OCI-LY3 (cell line): Measurements from ENCODE around the gene ZNF318.
A peak's percentile ranks its signal among the peaks of the same experiment; 100 is the strongest.

Experiments used
- H2AFZ ChIP-seq: fragments of 200-600, 300-600 bp; shearing (Covaris generic); 2 replicates; pipeline ENCODE4 v1.6.0; 2014; ENCODE audit warnings: antibody characterized with exemption, low read depth, low read length
- H3K27ac ChIP-seq: fragments of 200-600, 300-600 bp; sonication (generic); 2 replicates; pipeline ENCODE4 v1.5.1; 2014; ENCODE audit warnings: mild to moderate bottlenecking, low read length, moderate library complexity, mixed read lengths
- H3K27me3 ChIP-seq: fragments of 200-600, 300-600 bp; sonication (generic); 2 replicates; pipeline ENCODE4 v1.6.1; 2014; ENCODE audit warnings: low read depth, low read length, mixed read lengths
- H3K36me3 ChIP-seq: fragments of 200-600, 300-600 bp; sonication (generic); replicated peaks from 2 replicates; pipeline ENCODE3; 2014; ENCODE audit warnings: low read depth, low read length, mixed read lengths
- H3K4me1 ChIP-seq: fragments of 300-600, 200-600 bp; sonication (generic); 2 replicates; pipeline ENCODE4 v1.6.1; 2014; ENCODE audit warnings: low read length, mixed read lengths
- H3K4me2 ChIP-seq: fragments of 200-600, 300-600 bp; sonication (generic); 2 replicates; pipeline ENCODE4 v1.6.1; 2014; ENCODE audit warnings: low read length, mixed read lengths
- H3K4me3 ChIP-seq: fragments of 300-600, 200-600 bp; sonication (generic); 2 replicates; pipeline ENCODE4 v1.5.1; 2014; ENCODE audit warnings: antibody characterized with exemption, mild to moderate bottlenecking, low read length, moderate library complexity
- H3K79me2 ChIP-seq: fragments of 300-600, 200-600 bp; shearing (Covaris generic); 2 replicates; pipeline ENCODE4 v1.6.1; 2014; ENCODE audit warnings: mild to moderate bottlenecking, low read length, mixed read lengths
- H3K9ac ChIP-seq: fragments of 300-600, 200-600 bp; shearing (Covaris generic); 2 replicates; pipeline ENCODE4 v1.6.0; 2014; ENCODE audit warnings: mild to moderate bottlenecking, low read length, moderate library complexity
- H3K9me3 ChIP-seq: fragments of 200-600, 300-600 bp; shearing (Covaris generic); 2 replicates; pipeline ENCODE4 v1.6.1; 2014; ENCODE audit warnings: low read length, mixed read lengths; ENCODE audit not compliant: insufficient read depth
- H4K20me1 ChIP-seq: fragments of 200-600, 300-600 bp; sonication (generic); 2 replicates; pipeline ENCODE4 v1.6.1; 2016; ENCODE audit warnings: low read length, mixed read lengths; ENCODE audit not compliant: insufficient read depth
- EZH2phosphoT487 ChIP-seq: fragments of 200-600 bp; shearing (Covaris generic); IDR thresholded peaks from 2 replicates; pipeline ENCODE4 v1.6.1; 2018; ENCODE audit warnings: antibody characterized with exemption, mixed run types, low read depth
- TF ChIP-seq, protein P1 (sequence below): fragments of 200-600, 300-600 bp; sonication (generic); IDR thresholded peaks from 2 replicates; pipeline ENCODE4 v1.5.1; 2014; ENCODE audit warnings: antibody characterized with exemption, low read length, low read depth

Gene ZNF318

DNA sequence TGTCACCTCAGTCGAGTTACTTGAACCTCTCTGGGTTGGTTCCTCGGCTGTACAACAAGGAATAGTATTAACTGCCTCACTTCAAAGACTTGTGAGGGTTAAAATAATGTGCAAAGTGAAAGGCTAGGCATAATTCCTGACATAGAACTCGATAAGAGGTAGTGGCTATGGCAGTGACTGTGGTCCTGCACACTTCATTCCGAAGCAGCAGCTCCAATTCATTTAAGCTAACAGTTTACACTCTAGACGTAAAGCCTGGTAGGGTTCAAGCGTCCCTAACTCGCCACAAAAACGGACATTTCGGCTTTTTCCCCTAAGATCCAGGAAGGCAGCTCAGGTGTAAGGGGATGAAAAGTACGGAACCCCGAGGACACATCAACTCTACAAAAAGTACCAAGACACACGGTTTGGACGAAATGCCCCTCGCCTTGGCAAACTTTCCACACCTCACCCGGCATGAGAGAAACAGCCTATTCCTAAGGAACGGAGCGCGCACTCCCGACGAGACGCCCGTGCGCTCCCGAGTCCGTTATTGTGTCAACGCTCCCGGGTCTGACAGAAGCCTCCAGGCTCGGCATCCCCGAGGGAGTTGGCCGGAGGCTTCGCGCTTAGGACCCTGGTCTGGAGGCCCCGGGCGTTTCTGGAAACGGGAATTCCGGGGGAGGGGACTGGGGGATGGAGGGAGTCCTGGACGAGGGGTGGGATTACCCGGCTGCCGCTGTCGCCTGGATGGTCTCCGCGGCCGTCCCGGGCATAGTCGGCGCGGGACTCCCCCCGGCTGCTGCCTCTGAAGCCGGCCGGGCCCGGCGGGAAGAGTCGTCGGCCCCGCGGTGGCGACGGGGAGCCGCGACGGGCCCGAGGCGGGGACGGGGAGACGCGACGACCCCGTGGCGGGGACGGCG lies 937 bp downstream of the ZNF318 start:
- Histone ChIP-seq H3K27ac (peak overlapping the region; percentile 61), H3K79me2 (peaks cover 48% of the 10 kb centered on the region), H3K9me3 (no peaks in the 10 kb centered on the region), H3K9ac (peak overlapping the region; percentile 93), H3K27me3 (no peaks in the 10 kb centered on the region), H2AFZ (no peak overlapping the region), H3K36me3 (peaks cover 30% of the 10 kb centered on the region), H3K4me2 (peak overlapping the region; percentile 88), H4K20me1 (peaks cover 12% of the 10 kb centered on the region), H3K4me3 (peak overlapping the region; percentile 86), H3K4me1 (peaks cover 43% of the 10 kb centered on the region)
- no peak for TF ChIP-seq EZH2phosphoT487
- TF ChIP-seq, protein P1, sequence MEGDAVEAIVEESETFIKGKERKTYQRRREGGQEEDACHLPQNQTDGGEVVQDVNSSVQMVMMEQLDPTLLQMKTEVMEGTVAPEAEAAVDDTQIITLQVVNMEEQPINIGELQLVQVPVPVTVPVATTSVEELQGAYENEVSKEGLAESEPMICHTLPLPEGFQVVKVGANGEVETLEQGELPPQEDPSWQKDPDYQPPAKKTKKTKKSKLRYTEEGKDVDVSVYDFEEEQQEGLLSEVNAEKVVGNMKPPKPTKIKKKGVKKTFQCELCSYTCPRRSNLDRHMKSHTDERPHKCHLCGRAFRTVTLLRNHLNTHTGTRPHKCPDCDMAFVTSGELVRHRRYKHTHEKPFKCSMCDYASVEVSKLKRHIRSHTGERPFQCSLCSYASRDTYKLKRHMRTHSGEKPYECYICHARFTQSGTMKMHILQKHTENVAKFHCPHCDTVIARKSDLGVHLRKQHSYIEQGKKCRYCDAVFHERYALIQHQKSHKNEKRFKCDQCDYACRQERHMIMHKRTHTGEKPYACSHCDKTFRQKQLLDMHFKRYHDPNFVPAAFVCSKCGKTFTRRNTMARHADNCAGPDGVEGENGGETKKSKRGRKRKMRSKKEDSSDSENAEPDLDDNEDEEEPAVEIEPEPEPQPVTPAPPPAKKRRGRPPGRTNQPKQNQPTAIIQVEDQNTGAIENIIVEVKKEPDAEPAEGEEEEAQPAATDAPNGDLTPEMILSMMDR: no peak

DNA sequence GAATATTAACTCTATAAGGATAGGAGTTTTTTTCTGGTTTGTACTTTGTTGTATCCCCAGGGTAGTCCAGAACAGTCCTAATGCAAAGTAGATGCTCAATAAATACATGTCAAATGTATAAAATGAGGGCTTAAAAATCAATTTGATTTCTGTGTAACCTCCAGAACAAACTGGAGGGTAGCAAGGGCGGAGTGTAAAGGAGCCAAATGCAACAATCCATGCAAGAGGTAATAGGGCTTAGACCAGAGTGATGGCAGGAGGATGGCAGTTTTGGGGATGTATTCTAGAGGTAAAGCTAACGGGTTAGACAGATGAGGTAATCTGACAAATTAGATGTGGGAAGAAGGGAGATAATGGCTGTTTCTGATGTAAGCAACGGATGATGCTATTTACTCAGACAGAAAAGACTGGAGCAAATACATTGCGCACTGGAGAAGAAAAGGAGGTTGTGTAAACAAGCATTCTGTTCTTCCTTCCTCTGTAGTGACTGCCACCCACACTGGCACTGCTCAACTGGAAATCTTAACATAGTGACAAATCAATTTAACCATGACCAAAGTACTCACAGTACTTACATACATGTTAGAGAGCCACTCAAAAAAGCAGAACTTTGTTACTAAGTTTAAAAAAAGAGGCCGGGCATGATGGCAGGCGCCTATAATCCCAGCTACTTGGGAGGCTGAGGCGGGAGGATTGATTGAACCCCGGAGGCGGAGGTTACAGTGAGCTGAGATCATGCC lies 2.0 kb downstream of the ZNF318 start:
- Histone ChIP-seq H4K20me1 (peaks cover 12% of the 10 kb centered on the region), H3K79me2 (peaks cover 48% of the 10 kb centered on the region), H3K9me3 (no peaks in the 10 kb centered on the region), H3K9ac (peak overlapping the region; percentile 93; the same call in 1 of the 2 replicates), H2AFZ (no peak overlapping the region), H3K4me2 (peak overlapping the region; percentile 88), H3K27ac (no peak overlapping the region), H3K36me3 (peaks cover 38% of the 10 kb centered on the region), H3K4me3 (peak overlapping the region; percentile 86), H3K27me3 (no peaks in the 10 kb centered on the region), H3K4me1 (peaks cover 43% of the 10 kb centered on the region)
- no peak for TF ChIP-seq EZH2phosphoT487
- TF ChIP-seq, protein P1: no peak

DNA sequence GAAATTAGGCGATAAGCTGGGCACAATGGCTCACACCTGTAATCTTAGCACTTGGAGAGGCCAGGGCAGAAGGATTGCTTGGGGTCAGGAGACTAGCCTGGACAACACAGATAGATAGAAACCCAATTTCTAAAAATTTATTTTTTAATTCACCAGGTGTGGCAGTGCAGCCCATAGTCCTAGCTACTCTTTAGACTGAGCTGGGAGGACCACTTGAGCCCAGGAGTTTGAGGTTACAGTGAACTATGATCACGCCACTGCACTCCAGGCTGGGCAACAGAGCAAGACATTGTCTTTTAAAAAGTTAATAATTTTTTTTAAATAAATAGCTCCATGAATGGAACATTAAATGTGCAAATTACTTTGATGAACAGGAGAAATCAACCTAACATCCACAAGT lies 8.2 kb downstream of the ZNF318 start:
- peaks cover 25% of the 10 kb centered on the region for H4K20me1 ChIP-seq
- H3K4me3 ChIP-seq: no peak overlapping the region
- H3K9me3 ChIP-seq: no peaks in the 10 kb centered on the region
- no peak overlapping the region for H3K9ac ChIP-seq
- no peaks in the 10 kb centered on the region for H3K27me3 ChIP-seq
- peaks cover 76% of the 10 kb centered on the region for H3K36me3 ChIP-seq
- peaks cover 9% of the 10 kb centered on the region for H3K4me1 ChIP-seq
- H3K79me2 ChIP-seq: peaks cover 42% of the 10 kb centered on the region
- TF ChIP-seq, protein P1: peak; percentile 25; the same call in 1 of the 2 replicates
- no peak for TF ChIP-seq EZH2phosphoT487
- no peak overlapping the region for H3K27ac ChIP-seq
- H3K4me2 ChIP-seq: no peak overlapping the region
- H2AFZ ChIP-seq: no peak overlapping the region

DNA sequence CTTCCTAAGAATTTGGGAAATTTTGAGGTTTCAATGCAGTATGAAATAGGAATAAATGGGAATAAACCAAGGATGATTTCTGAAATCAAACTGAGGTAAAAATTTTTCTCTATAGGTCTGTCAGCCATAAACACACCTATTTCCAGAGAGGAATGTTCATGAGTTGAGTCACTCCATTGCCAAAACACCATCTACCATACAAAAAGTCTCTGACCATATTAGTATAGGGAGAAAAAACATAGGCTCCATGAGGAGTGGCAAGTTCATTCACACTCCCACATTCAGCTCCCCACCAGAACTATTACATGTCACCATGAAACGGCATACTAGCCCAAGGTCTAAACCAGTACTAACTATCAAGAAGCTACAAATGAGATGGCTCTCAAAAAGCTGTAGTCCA lies 9.6 kb downstream of the ZNF318 start:
- Histone ChIP-seq H3K27ac (no peak overlapping the region), H3K4me2 (no peak overlapping the region), H3K4me1 (peaks cover 10% of the 10 kb centered on the region), H3K79me2 (peaks cover 38% of the 10 kb centered on the region), H3K9ac (no peak overlapping the region), H3K36me3 (peaks cover 75% of the 10 kb centered on the region), H3K27me3 (no peaks in the 10 kb centered on the region), H3K9me3 (no peaks in the 10 kb centered on the region), H4K20me1 (peaks cover 23% of the 10 kb centered on the region; the same call in 1 of the 2 replicates), H2AFZ (no peak overlapping the region), H3K4me3 (no peak overlapping the region)
- TF ChIP-seq EZH2phosphoT487: no peak
- TF ChIP-seq, protein P1: no peak
